Stimulated activated CD8-positive, alpha-beta memory T cell treated with anti-CD3 and anti-CD28 coated beads, Interleukin-4, amount 100 ng/mL, for 4 hours (primary cell): ENCODE data around the gene PLD6.
"Not testable (repeated sequence)": the region's sequence is repeated elsewhere in the genome, so short reads cannot be mapped to it uniquely, and the experiment has no call there.

Experiments used
- DNase-seq, 2 donors: peaks; one replicate each; pipeline ENCODE4 v3.0.0-alpha.2; 2020; ENCODE audit warnings: low read depth in 2 of 2, low spot score in 1 of 2

Gene PLD6

DNA sequence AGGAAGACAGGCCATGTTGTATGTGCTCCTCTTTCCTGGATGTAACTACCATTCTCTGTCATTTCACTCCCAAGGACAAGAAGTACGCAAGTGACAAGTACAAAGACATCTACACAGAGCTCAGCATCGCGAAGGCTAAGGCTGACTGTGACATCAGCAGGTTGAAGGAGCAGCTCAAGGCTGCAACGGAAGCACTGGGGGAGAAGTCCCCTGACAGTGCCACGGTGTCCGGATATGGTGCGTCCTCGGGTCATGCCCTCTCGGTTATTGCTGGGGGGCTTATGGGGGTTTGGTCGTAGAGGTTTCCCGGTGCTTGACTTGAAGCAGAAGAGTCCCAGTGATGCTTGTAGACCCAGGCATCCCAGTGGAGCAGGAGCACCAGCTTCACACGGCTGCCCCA is 29.0 kb downstream of the PLD6 start:
- DNase-seq: no peak

DNA sequence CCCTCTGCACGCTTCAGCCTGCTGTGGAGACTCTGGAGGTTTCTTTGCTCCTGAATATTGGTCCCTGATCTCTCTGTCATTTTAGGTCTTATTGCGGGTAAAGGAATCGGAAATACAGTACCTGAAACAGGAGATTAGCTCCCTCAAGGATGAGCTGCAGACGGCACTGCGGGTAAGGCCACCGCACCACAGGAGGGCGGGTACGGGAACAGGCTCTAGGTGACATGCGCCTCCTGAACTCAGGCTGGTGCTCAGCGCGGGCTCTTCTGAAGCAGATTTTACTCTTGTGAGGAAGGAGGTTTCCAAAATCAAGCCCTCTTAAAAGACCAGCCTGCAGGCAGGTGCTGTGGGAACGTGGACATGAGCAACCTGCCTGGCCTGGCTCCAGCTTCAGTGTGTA is 29.8 kb downstream of the PLD6 start:
- DNase-seq: no peak

DNA sequence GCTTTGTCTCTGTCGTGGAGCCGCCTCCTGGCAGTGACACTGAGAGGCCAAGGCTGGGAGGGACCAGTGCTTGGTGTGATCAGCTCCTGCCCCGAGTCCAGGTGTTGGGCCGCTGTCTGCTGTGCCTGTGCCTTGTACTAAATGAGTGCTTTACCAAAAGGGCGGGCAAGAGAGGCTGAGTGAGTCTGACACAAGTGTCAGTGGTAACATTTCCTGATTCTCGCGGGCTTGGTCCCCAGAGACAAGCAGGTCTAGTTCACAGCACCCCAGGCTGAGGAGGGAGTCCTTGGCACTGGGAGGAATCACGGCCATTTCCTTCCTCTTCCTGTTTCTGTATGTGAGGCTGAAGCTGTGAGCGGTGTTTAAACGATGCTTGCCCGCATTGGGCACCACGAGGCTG is 30.2 kb downstream of the PLD6 start:
- DNase-seq: no peak

DNA sequence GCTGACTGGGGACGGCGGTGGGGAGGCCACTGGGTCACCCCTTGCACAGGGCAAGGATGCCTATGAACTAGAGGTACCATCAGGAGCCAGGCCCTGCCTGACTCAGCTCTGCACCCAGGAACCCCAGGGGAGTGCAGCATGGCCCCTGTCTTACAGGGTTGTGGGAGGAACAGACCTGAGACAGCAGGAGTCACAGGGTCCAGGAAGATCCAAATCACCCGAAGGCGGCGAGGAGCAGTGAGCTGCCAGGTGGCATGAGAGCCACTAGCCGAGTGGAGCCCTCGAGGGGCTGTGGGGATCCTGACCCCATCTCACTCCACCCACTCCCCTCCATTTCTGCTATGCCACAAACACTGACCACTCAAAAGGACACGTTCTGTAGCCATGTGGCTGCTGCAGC is 30.8 kb downstream of the PLD6 start:
- no peak for DNase-seq

DNA sequence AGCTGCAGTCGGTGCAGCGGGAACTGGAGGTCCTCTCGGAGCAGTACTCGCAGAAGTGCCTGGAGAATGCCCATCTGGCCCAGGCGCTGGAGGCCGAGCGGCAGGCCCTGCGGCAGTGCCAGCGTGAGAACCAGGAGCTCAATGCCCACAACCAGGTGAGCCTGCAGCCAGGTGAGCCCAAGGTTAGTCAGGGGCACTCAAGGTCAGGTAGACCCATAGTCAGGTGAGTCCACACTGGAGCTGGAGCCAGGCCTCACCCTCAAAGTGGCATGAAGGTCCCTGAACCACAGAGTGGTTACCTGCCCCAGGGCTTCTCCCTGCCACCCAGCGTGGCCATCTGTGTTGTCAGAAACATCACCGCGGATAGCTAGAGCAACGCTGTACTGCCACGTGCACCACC is 32.2 kb downstream of the PLD6 start:
- DNase-seq: no peak

DNA sequence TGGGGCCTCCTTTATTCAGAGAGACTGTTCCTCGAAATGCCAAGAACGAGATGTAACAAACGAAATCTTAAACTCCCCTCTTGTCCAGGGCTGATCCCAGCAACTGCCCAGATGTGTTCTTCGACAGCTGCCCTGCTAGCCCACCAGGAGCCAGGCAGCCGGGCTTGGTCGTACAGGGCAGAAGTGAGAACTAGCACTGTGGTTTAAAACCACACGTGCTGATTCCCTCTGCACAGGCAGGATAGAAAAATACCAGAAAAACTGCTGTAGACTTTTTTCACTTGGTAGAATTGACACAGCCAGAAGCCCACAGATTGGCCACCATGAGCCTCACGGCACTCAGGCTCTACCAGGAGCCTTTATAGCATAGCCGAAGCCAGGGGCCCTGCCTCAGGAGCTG is 33.1 kb downstream of the PLD6 start:
- no peak for DNase-seq

DNA sequence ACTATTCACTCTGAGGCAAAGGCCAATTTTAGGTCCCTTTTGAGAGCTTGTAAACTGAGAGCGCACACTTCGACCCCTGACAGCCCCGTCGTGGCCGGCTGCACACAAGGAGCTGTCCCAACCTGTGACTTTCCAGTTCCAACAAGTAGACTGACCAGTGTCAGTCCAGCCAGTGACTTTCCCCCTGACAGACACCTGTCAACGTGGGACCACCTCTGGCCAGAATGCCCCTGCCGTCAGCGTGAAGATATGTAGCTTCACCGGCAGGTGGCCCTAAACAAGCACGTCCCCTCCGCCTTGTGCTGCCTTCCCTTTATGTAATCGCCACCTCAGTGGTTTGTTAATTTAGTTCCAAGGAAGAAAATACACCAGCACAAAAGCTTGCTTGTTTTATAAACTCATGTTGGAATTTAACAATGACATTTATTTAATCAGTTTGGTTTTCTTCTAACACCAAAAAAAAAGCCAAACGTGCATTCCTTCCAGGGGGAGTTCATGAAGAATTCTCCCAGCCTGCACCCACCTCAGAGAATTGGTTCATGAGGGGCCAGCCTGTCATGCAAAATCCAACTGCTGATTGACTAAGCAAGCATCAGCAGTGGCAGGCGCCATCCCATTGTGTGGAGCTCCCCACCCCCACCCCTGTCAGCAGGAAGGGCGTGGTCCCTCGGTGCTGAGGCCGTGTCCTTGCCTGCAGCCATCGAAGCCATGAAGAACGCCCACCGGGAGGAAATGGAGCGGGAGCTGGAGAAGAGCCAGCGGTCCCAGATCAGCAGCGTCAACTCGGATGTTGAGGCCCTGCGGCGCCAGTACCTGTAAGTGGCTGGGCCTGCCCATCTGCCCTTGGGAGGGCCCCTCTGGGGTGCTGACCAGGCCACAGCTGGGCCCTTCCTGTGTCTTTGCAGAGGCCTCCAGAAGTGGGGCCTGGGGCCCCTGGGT is 33.9 kb downstream of the PLD6 start:
- no peak for DNase-seq

DNA sequence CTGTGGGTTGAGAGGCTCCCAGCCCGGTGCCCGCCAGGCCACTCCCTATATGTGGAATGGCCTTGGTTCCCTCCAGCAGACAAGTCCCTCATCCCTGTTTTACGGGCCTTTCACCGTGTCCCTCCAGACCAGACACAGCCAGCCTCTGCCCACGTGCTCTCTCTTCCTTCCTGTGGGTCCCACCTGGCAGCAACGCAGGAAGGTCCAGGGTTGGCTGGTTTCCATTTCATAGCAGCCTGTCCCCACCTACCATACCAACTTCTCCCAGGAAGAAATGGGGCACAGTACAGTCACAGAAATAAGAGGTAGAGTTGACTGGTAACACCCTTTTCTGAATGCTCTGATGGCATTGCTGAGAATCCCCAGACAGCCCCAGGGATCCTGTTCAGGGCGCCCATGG is 34.9 kb downstream of the PLD6 start:
- no peak for DNase-seq

DNA sequence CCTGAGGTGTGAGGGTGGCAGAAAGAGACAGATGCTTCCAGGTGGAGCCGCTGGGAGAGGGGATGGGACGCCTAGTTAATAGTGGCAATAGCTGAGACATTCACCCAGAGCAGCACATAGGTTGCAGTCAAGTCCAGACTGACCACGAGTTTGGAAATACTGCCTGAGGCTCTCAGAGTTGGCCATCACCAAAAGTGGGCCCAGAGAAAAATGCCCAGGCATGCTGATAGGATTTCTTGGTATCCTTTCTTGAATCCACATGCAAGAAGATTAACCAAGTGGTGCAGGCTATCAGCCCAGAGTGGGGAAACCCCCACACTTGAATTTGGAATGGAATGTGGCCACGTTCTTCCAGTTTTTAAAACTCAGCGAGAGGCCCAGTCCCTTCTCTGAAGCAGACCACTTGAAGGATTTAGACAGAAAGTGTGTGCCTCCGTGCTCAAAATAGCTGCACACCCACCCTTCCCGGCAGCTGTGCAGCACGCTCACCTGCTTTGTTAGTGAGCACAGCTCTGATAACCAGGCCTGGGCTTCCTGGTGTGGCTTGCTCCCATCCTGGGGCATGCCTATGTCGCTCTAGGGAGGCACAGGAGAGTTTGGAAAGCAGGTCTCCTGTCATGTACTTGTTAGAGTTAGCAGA is 35.7 kb downstream of the PLD6 start:
- no peak for DNase-seq

DNA sequence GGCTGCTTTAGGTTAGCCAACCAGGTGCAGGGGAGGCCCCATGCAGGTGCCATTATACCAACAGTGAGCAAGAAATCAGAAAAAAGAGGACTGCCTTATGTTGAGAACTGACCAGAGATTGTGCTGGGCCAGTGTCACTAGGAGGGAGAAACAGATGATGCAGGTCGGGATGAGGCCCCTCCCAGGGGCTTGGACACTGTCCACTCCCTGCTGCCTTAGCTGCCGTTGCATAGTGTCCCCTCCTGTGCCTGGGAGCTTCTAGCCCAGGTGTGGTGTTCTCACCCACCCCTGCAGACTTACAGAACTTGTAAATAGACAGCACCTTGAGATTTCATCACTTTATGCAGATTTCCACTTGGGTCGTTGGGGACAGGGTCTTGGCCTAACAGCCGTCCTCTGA is 36.7 kb downstream of the PLD6 start:
- DNase-seq: no peak

DNA sequence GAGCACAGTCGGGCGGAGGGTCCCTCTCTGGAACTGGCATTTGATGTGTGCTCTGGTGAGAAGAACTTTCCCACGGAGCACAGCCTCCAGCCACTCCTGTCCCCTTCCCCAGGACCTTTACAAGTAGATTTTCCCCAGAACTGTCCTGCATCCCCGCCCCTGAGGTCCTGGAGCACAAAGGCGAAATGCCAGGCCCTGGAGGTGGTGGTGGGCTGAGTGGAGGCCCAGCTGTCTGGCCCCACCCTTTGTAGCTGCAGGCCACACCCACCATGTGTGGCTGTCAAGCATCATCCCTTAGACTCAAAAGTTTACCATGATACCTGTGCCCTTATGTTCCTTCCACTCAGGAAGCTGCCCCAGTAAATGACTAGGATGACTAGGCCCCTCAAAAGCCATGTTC is 37.7 kb downstream of the PLD6 start:
- no peak for DNase-seq

DNA sequence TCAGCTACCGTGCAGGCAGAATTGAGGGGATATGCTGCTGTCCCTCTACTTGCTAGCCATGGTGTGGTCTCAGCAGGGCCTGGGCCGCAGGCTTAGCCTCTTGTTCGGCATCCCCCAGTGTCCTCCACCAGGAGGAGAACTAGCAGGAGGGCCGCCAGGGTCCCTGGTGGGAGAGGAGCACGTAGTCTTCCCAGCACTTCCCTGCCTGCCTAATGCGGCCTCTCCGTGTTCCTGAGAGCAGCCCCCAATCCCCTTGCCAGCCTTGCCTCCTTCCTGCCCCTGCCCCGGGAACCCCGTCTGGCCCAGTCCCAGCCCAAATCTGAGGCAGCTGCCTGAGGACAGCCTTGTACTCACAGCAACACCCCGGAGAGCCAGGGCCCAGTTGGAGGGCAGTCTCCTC is 38.1 kb downstream of the PLD6 start:
- DNase-seq: no peak

DNA sequence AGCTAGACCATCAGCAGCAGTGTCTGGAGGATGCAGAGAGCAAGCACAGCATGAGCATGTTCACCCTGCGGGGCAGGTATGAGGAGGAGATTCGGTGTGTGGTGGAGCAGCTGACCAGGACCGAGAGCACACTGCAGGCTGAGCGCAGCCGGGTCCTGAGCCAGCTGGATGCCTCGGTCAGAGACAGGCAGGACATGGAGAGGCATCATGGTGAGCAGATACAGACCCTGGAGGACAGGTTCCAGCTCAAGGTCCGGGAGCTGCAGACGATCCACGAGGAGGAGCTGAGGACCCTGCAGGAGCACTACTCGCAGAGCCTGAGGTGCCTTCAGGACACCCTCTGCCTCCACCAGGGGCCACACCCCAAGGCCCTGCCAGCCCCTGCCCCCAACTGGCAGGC is 38.8 kb downstream of the PLD6 start:
- no peak for DNase-seq

DNA sequence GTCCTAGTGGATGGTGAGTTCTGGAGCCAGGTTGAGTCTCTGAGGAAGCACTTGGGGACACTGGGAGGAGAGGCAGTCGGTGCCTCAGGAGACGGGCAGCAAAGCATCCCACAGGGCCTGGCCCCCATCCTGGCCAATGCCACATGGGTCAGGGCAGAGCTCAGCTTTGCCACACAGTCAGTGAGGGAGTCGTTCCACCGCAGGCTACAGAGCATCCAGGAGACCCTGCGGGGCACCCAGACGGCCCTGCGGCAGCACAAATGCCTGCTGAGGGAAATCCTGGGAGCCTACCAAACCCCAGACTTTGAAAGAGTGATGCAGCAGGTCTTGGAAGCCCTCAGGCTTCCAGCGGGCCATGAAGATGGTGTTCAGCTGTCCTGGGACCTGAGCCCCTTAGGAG is 39.7 kb downstream of the PLD6 start:
- DNase-seq: no peak

DNA sequence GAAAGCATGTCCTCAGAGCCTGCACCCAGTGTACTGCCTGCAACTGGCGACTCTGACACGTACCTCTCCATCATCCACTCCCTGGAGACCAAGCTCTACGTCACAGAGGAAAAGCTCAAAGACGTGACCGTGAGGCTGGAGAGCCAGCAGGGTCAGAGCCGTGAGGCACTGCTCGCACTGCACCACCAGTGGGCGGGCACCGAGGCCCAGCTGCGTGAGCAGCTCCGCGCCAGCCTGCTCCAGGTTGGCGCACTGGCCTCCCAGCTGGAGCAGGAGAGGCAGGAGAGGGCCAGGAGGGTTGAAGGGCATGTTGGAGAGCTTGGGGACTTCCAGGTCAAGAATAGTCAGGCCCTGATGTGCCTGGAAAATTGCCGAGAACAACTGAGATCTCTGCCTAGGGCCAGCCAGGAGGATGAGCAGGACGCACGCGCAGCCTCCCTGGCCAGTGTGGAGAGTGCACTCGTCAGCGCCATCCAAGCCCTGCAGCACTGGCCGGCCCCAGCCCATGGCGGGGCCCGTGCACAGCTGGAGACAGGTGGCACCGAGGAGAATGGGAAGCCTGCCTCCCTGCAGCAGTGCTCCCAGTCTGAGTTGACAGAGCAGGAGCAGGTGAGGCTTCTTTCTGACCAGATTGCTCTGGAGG is 40.3 kb downstream of the PLD6 start:
- DNase-seq: no peak

DNA sequence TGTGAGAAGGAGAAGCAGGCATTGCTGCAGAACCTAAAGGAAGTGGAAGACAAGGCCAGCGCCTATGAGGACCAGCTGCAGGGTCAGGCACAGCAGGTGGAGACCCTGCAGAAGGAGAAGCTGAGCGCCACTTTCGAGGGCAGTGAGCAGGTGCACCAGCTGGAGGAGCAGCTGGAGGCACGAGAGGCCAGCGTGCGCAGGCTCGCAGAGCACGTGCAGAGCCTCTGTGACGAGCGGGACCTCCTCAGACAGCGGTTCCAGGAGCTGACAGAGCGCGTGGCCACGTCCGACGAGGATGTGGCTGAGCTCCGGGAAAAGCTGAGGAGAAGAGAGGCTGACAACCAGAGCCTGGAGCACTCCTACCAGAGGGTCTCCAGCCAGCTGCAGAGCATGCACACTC is 41.5 kb downstream of the PLD6 start:
- DNase-seq: no peak

DNA sequence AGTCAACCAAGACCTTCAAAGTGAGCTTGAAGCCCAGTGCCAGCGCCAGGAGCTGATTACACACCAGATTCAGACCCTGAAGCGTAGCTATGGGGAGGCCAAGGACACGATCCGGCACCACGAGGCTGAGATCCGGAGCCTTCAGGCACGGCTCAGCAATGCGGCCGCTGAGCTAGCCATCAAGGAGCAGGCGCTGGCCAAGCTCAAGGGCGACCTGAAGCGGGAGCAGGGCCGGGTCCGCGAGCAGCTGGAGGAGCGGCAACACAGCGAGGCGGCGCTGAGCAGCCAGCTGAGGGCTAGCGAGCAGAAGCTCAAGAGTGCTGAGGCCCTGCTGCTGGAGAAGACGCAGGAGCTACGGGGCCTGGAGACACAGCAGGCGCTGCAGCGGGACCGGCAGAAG is 42.0 kb downstream of the PLD6 start:
- no peak for DNase-seq

DNA sequence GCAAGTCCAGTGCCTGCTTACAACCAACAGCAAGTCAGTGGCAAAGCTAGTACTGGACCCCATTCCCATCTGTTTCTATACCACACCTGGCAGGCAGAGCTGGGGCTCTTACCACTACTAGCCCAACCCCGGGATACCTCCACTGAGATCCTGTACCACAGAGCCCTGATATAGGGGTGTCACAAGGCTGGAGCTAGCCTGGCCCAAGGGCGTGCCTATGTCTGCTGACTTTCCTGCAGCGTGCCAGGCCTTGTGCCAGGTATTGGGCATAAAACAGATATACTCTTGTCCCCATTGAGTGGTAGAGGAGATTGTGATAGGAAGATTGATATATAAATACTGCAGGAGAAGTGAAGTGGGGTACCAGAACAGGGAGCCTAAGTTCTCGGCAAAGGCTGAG is 44.4 kb downstream of the PLD6 start:
- DNase-seq: no peak

DNA sequence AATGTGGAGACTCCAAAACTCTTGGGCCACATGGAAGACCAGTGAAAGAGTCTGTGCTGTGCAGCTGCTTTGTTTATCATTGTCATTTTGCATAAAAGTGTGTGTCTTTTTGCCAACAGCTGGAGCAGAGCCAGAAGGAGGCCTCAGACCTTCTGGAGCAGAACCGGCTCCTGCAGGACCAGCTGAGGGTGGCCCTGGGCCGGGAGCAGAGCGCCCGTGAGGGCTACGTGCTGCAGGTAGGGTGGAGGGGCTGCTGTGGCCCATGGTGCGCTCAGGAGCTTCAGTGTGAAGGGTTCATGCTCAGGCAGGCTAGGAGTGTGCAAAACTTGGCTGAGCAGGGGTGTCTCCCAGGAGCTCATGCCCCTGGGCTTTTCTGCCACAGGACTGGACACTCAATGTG is 45.0 kb downstream of the PLD6 start:
- no peak for DNase-seq

DNA sequence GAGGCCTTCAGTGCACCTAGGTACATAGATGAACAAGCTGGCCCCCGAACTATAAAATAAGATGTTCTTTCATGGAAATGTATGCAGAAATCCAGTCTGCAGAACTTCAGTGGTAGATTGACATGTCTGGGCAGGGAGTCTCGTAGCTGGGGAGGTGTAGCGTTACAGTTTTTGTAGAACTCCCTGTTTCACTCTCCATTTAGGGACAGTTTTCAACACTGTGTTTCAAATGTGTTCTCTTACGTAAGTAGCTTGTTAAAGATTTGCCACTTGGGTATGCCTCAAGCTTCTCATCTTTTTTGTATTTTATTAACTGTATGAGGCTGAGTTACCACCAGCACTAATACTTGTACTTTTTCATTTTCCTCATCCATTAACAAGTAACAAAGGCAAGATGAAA is 46.6 kb downstream of the PLD6 start:
- no peak for DNase-seq

DNA sequence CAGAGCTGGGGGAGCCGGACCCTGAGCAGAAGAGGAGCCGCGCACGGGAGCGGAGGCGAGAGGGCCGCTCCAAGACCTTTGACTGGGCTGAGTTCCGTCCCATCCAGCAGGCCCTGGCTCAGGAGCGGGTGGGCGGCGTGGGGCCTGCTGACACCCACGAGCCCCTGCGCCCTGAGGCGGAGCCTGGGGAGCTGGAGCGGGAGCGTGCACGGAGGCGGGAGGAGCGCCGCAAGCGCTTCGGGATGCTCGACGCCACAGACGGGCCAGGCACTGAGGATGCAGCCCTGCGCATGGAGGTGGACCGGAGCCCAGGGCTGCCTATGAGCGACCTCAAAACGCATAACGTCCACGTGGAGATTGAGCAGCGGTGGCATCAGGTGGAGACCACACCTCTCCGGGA is 47.6 kb downstream of the PLD6 start:
- not testable (repeated sequence) for DNase-seq

DNA sequence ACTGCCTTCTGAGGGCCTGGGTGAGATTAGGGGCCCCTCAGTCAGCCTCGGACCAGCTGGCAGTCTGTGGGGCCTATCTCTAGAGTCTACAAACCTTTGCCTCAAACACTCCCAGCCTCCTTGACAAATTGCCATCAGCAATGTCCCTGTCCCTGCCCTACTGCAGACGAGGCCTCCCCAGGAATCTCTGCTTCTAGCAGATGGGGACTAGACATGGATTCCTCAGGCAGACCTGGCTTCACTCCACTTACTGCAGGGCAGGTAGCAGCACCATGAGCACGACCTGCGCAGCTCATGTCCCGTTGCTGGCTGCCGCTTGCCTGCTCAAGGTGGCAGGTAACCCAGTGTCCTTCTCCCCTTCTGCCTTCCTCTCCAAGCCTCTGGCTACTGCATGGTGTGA is 49.1 kb downstream of the PLD6 start:
- DNase-seq: no peak
